ENCODE data around the gene WDR93.
A peak's percentile ranks its signal among the peaks of the same experiment; 100 is the strongest.
"Not testable (repeated sequence)": the region's sequence is repeated elsewhere in the genome, so short reads cannot be mapped to it uniquely, and the experiment has no call there.

WDR93 gene

DNA sequence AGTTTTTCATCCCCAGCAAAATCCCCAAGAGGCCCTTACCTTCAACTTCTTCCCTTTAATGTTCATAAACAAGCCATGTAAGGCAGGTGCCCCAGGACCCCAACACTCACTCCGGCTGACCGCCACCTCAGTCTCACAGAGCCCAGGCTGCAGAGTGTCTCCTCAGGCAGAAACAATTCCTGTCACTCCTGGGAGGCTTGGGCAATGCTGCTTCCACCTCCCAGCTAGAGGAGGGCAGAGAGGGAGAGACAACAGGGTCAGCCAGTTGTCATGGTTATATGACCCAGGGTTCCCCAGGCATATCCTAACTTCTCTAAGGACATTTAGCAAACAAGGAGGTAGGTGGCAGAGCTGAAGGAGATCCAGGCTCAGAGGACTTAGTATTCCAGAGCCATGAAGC, 11.4 kb upstream of the WDR93 start, which contains the start of gene PLIN1:
TSS of gene PLIN1 (minus strand) at position 156 of the 400 bp plus-strand sequence. CDS start 1,878 bp downstream, outside the sequence.
- no peak within 1 kb of the TSS for H3K4me3 ChIP-seq (ENCODE audit: low read depth, low read length)
- DNase-seq (ENCODE audit: low read depth), result no peak

DNA sequence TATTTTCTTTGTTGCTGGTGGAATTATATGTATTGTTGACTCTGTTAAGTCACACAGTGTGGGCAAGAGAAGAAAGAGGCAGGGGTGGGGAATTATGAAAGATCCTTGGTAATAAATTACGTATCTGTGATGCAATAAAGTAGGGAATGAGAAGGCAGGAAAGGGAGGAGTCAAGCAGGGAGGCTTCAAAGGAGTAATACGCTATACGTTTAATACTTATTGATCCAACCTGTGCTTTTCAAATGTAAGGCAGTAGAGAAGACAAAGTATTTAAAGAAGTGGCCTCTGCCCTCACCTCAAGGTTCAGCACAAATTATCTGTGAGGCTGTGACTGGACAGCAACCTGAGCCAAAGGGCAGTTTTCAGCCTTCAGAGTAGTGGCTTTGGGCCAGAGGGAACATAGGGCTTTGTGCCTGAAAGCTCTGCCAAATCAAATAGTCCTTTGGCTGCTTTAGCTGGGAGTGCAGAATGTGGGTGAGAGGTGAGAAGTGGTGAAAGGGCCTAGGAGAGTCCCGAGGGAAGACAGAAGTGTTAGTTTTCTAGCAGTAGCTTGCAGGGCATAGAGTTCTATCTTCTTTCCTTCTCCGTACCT, 10.2 kb upstream of the WDR93 start:
- no peak overlapping the region for H3K4me3 ChIP-seq (ENCODE audit: low read depth, low read length)
- peak; percentile 87 for DNase-seq (ENCODE audit: low read depth)

DNA sequence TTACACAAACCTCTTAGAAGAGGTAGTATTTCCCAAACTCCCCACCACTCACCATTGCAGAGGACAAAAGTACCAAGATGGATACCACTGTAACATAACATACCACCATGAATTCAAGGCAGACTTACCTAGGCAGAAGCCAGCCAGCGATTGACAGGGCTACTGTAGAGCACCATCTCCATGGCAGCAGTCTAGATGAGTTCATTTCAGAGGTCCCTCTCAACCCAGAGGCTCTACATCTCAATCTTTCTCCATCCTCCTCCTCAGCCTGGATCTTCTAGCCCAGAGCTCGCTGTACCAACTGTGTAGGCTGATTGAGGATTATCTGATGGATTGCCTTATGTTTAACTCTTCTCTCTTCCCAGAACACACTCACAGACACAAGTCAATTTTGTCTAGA, 9.5 kb upstream of the WDR93 start:
- DNase-seq (ENCODE audit: low read depth), result no peak
- H3K4me3 ChIP-seq (ENCODE audit: low read depth, low read length), result no peak overlapping the region

DNA sequence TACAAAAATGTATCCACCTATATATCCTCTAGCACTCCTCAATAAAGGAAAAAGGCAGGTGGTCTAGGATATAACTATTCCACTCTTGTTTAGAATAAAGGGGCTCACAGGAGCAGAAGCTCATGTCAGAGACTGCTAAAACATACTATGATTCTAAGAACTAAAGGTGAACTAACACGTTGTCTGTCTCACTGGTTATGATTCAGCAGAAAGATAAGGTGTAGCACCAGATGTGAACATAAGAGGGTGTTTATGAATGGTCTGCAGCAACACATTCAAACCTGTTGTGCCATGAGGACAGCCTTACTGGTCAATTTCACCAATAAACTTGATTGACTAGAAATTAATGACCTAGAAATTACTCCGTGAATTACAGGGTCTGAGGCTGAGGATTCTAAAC, 4.6 kb upstream of the WDR93 start:
- no peak overlapping the region for H3K4me3 ChIP-seq (ENCODE audit: low read depth, low read length)
- no peak for DNase-seq (ENCODE audit: low read depth)

DNA sequence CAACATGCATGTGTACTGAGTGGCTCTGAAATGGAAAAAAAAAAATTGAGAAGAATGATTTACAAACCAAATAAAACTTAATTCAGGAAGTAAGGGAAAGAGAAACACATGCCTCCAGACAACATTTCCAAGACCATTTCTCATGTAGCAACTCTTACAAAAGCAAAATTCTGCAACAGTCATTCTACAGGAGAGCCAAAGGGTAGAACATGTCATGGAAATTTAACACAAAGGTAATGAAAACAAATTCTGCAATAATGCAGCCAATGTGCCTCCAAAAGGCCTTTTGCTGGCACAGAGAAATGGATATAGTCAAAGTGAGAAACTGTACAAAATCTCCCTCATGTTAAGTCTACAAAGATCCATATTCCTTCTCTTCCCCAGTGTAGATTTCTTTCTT, 4.1 kb upstream of the WDR93 start:
- H3K4me3 ChIP-seq (ENCODE audit: low read depth, low read length), result no peak overlapping the region
- no peak for DNase-seq (ENCODE audit: low read depth)

DNA sequence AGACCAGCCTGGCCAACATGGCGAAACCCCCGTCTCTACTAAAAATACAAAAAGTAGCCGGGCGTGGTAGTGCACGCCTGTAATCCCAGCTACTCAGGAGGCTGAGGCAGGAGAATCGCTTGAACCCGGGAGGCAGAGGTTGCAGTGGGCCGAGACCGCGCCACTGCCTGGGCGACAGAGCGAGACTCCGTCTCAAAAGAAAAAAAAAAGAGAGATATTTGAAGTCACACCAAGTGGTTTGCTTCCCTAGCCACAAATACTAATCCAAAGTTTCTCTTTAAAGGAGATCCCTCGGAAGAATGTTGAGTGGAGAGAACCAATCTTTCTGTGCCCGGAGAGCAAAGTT, 708 bp upstream of the WDR93 start:
- not testable (repeated sequence) for DNase-seq (ENCODE audit: low read depth)
- peak overlapping the region; percentile 93 for H3K4me3 ChIP-seq (ENCODE audit: low read depth, low read length)

DNA sequence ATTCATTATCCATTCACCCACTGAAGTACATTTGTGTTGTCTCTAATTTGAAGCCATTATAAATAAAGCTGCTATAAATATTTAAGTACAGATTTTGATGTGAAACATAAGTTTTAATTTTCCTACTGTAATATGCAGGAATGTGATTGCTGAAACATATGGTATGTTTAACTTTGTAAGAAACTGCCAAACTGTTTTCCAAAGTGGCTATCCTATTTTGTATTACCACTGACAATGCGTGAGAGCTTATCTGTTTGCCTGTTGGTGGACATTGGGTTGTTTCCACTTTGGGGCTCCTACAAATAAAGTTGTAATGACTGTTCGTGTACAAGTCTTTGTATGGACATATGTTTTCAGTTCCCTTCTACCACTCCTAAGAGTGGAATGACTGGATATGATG, 2.5 kb downstream of the WDR93 start:
- no peak overlapping the region for H3K4me3 ChIP-seq (ENCODE audit: low read depth, low read length)
- DNase-seq (ENCODE audit: low read depth), result no peak

DNA sequence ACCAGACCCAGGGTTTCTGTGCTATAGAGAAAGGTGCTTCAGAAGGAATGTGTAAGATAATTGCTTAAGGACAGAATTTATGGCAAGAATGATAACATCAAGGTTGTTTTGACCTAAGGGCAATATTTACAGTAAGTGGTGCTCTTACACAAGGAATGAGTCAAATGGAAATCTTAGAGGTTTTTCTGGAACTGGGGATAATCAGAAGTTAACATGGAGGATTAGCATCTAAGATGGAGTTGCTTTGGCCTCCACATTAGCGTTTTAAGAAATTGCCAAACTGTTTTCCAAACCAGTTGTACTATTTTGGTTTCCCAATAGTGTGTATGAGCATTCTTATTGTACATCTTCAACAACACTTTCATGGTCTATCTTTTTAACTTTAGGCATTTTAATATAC, 3.1 kb downstream of the WDR93 start:
- no peak for DNase-seq (ENCODE audit: low read depth)
- no peak overlapping the region for H3K4me3 ChIP-seq (ENCODE audit: low read depth, low read length)

DNA sequence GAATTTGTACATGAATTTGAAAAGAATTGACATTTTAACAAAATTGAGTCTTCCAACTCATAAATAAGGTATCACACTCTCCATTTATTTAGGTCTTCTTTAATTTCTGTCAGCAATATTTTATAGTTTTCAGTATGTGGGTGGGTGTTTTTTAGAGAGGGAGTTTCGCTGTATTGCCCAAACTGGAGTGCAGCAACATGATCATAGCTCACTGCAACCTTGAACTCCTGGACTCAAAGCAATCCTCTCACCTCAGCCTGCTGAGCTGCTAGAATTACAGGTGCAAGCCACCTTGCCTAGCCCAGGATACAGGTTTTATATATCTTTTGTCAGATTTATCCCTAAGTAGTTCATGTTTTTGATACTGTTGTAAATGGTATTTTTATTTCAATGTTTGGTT, 4.6 kb downstream of the WDR93 start:
- no peak for DNase-seq (ENCODE audit: low read depth)
- no peak overlapping the region for H3K4me3 ChIP-seq (ENCODE audit: low read depth, low read length)

DNA sequence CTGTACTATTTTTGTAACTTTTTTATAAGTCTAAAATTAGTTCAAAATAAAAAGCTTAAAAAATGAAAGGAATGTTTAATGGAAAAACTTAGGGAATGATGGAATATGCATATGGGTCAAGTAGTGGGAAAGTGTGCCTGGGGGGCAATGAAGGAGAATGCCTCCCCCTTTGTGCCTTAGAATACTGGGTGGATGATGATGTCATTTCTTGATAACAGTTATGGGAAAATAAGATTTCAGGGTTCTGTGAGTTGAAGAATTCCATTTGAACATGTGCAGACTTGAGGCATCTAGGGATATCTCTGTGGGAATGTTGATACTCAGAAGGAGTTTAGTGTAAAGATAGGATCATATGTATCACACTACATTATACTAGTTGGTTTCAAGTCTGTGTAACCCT, 13.8 kb downstream of the WDR93 start:
- DNase-seq (ENCODE audit: low read depth), result no peak
- H3K4me3 ChIP-seq (ENCODE audit: low read depth, low read length), result no peak overlapping the region

DNA sequence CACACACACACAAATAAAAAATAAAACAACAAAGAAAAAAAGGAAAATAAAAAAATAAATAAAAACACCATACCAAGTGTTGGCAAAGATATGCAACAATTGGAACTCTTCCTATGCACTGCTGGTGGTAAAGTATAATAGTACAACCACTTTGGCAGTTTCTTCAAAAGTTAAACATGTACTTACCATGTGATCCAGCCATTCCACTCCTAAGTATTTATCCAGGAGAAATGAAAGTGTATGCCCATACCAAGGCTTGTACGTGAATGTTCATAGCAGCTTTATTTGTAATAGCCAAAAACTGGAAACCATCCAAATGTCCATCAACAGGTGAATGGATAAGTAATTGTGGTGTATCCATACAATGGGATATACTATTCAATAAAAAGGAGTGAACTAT, 17.0 kb downstream of the WDR93 start:
- H3K4me3 ChIP-seq (ENCODE audit: low read depth, low read length), result no peak overlapping the region
- DNase-seq (ENCODE audit: low read depth), result no peak

DNA sequence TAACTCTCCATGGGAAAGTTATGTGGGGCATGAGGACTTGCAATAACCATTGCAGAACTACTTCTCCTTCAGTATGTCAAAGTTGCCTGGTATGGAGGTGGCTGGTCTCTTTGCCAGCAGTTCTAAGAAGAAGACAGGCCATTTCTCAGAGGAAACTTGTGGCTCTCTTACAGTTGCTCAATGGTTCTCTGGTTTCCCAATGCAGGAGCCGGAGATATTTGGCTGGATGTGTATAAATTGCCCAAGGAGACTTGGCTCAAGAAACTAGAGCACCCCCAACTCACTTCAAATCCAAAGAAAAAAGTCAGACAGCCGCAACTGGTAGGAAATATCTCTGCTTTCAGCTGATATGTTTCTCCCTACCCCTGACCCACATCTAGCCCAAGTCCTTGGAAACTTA, 24.2 kb downstream of the WDR93 start:
- DNase-seq (ENCODE audit: low read depth), result no peak
- no peak overlapping the region for H3K4me3 ChIP-seq (ENCODE audit: low read depth, low read length)

DNA sequence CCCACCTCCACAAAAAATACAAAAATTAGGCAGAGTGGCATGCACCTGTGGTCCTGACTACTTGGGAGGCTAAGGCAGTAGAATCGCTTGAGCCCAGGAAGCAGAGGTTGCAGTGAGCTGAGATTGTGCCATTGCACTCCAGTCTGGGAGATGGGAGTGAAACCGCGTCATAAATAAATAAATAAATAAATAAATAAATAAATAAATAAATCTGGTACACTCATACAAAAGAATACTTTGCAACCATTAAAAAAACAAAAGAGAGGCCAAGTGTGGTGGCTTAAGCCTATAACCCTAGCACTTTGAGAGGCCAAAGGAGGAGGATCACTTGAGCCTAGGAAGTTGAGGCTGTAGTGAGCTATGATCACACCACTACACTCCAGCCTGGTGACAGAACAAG, 32.4 kb downstream of the WDR93 start:
- no peak for DNase-seq (ENCODE audit: low read depth)
- no peak overlapping the region for H3K4me3 ChIP-seq (ENCODE audit: low read depth, low read length)

DNA sequence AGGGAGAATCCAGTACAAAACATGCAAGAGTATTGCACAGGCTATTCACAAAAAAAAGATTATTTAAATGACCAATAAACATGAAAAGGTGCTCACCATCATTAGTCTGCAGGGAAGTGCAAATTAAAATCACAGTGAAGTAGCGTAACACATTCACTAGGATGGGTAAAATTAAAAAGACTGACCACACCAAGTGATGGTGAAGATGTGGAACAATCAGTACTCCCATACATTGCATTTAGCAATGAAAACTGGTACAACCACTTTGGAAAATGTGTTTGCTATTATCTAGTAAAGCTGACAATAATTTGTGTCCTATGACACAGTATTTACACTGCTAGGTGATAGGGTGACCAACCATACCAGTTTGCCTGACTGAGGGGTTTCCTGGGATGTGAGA, 34.0 kb downstream of the WDR93 start:
- H3K4me3 ChIP-seq (ENCODE audit: low read depth, low read length), result no peak overlapping the region
- DNase-seq (ENCODE audit: low read depth), result no peak

DNA sequence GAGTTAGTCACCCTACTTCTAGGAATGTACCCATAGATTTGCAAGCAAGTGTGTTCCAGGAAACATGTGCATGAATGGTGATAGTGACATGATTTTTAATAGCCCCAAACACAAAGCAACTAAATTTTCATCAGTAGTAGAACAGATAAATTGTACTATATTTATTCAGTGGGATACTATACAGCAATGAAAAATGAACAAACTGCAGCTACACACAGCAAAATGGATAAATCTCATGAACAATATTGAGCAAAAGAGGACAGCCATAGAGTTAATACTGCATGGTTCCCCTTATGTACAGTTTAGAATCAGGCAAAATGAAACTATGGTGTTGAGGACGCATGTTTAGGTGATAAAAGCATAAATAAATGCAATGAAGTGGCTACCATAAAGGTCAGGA, 34.5 kb downstream of the WDR93 start:
- DNase-seq (ENCODE audit: low read depth), result no peak
- no peak overlapping the region for H3K4me3 ChIP-seq (ENCODE audit: low read depth, low read length)

DNA sequence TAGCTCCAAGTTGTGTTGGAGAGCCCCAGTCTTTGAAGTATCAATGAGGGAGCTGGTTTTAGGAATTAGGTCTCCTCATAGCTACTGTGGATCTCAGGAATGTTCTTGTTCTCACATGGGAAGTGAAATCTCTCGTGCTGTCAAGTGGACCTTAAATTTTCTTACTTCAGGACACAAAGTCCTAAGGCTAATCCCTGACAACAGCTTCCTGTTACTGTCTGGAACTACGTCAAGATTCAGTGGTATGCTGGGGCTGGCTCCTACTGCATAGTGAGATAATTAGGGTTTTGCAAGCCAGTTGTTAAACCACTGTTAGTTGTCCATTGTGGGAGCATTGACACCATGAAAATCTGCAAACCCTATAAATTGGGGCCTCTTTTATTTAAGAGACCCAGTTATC, 37.6 kb downstream of the WDR93 start:
- DNase-seq (ENCODE audit: low read depth), result peak; percentile 76
- no peak overlapping the region for H3K4me3 ChIP-seq (ENCODE audit: low read depth, low read length)

DNA sequence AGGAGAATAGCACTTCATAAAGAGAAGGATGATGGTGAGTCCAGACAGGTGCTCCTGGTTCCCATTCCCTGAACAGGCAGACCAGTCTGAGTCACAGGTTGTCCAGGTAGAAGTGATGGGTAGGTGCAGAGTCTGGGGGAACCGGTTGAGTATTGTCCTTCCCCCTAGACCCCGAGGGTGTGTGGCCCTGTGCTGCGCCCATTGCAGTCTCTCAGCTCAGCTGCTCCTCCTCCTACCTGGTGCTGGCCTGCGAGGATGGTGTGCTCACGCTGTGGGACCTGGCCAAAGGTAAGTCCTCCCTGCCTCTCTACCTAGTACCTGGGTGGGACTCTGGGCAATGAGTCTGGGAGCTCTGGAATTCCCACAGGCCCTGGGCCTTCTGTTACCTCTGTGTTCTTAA, 40.7 kb downstream of the WDR93 start:
- no peak overlapping the region for H3K4me3 ChIP-seq (ENCODE audit: low read depth, low read length)
- DNase-seq (ENCODE audit: low read depth), result no peak

DNA sequence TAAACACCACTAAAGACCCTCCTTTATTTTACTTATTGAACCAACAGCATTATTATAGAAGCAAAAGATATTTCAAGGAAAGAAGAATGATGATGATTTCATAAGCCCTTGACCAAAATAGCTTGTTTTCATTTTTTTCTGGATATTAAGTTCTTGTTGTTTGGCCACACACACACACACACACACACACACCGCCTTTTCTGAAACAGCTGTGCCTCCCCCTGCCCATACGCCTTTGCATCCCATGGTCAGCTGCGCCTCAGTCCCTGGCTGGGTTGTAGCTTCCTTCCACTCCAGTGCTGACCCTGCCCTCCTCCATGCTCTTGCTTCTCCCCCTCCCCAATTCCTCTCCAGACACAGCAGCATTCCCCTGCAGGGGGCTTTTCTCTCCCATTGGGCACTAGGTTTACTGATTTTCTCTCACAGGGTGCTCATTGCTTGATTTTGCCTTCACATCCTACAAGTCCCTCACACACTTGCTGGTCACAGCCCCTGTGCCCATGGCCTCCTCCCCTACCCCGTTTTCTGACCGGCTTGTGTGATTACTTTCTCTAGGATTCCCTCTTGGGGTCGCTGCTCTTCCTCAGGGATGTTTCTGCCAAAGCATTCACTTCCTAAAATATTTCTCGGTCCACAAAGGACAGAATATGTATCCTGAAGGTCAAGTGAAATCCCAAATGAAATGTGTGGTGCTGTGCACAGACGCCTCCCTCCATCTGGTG, 42.0 kb downstream of the WDR93 start:
- no peak for DNase-seq (ENCODE audit: low read depth)
- H3K4me3 ChIP-seq (ENCODE audit: low read depth, low read length), result no peak overlapping the region

DNA sequence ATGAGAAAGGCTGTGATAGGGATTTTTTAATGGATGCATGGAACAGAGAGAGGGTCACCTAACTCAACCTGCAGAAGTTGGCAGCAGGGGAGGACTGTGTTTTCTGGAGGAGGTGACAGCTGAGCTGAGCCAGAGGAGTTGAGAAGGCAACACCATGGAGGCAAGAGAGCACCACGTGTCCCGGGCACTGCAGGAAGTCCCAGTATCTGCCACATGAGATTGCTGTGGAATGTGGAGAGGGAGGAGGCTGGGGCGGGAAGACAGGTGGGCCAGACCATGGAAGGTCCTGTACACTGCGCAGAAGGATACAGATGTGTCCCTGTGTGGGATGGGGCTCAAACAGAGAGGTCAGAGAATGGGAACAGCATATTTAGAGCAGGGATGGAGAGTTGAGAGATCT, 45.2 kb downstream of the WDR93 start:
- no peak for DNase-seq (ENCODE audit: low read depth)
- H3K4me3 ChIP-seq (ENCODE audit: low read depth, low read length), result no peak overlapping the region

DNA sequence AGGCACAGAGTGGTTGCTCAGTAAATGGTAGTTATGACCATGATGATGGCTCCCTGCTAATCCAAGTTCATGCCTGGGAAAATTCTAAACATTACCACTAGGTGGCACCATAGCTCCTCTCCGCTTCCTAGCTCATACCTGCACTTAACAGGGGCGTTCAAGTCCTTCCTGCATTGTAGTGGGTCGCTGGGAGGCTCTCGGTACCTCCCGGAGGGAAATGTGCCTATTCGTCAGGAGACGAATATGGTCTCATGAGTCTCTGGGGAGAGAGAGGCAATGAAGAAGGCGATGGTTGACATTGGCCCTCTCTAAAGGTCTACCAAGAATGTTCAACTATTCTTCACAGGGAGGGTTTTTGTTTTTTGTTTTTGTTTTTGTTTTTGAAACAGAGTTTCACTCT, 49.5 kb downstream of the WDR93 start:
- no peak for DNase-seq (ENCODE audit: low read depth)
- no peak overlapping the region for H3K4me3 ChIP-seq (ENCODE audit: low read depth, low read length)

DNA sequence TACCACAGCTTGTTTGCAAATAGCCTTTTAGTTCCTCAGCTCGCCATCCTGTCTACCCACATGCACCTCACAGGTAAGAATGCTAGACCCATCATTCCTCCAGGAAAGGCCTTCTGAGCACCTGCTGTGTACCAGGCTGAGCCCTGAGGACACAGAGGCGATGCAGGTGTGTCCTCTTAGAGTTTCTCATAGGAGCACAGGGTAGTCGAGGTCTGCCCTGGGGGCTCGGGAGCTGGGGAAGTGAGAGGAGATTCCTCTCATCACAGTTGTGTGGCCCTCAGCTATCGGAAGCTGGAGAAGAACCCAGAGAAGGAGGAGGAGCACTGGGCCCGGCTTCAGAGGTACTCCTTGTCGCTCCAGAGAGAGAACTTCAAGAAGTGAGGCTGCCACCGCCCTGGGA, 52.4 kb downstream of the WDR93 start:
- H3K4me3 ChIP-seq (ENCODE audit: low read depth, low read length), result no peak overlapping the region
- DNase-seq (ENCODE audit: low read depth), result no peak

DNA sequence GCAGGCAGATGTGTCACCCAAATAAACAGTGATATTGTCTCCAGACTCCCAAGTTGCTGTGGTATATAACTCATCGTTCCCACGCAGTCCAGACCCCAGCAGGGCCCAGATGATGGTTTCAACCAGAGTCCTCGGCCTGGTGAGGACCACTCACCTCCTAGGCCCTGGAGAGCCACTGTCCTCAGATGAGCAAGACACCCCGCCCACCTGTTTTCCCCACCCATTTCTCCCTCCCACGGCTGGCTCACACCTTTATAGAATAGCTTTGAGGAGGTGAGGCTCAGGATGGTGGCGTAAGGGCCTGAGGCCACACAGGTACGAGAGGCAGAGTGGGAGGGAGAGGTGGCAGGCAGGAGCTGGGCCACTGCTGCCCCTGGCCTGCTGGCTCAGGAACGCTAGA, 53.0 kb downstream of the WDR93 start:
- DNase-seq (ENCODE audit: low read depth), result no peak
- H3K4me3 ChIP-seq (ENCODE audit: low read depth, low read length), result no peak overlapping the region

Measured in skeletal muscle cell (primary cell).